Measurements from ENCODE around the gene C1QC. TPM values are rescaled to one million over a fixed set of nuclear protein-coding genes. Genes with fewer than 3 reads are reported as not detected.
A peak's percentile ranks its signal among the peaks of the same experiment; 100 is the strongest.

The C1QC gene
- total RNA-seq, 2 experiments from 2014 or later, result not detected

- ChIA-PET POLR2A (no interaction called here), CTCF (interaction anchor here (1.3 kb wide), 1 partner anchor 10 kb away, joined by 3 read pairs; no protein-coding TSS in a partner anchor)
- H3K4me3 Mint-ChIP-seq, result no peak overlapping the region
- H3K4me1 Mint-ChIP-seq, result no peaks in the 10 kb centered on the region
- H3K36me3 Mint-ChIP-seq (ENCODE audit: low read depth), result no peaks in the 10 kb centered on the region
- peaks cover 15% of the 10 kb centered on the region for H3K27me3 Mint-ChIP-seq
- no peak for DNase-seq
- no peak overlapping the region for H3K27ac Mint-ChIP-seq
- no peaks in the 10 kb centered on the region for H3K9me3 Mint-ChIP-seq
Measured at GRCh38 chr1:22627331-22627730, 16.1 kb upstream of the C1QC start.

- H3K9me3 Mint-ChIP-seq, result no peaks in the 10 kb centered on the region
- H3K27ac Mint-ChIP-seq, result no peak overlapping the region
- POLR2A ChIA-PET, result no interaction called here
- H3K4me1 Mint-ChIP-seq, result no peaks in the 10 kb centered on the region
- DNase-seq, result no peak
- CTCF ChIA-PET, result no interaction called here
- H3K36me3 Mint-ChIP-seq (ENCODE audit: low read depth), result no peaks in the 10 kb centered on the region
- H3K4me3 Mint-ChIP-seq, result no peak overlapping the region
- peaks cover 15% of the 10 kb centered on the region for H3K27me3 Mint-ChIP-seq
Measured at GRCh38 chr1:22628698-22629444, 14.6 kb upstream of the C1QC start.

- Mint-ChIP-seq H3K36me3 (ENCODE audit: low read depth) (no peaks in the 10 kb centered on the region), H3K27ac (peak overlapping the region; percentile 2), H3K9me3 (no peaks in the 10 kb centered on the region)
Measured at GRCh38 chr1:22629886-22630285, 13.5 kb upstream of the C1QC start.

DNA sequence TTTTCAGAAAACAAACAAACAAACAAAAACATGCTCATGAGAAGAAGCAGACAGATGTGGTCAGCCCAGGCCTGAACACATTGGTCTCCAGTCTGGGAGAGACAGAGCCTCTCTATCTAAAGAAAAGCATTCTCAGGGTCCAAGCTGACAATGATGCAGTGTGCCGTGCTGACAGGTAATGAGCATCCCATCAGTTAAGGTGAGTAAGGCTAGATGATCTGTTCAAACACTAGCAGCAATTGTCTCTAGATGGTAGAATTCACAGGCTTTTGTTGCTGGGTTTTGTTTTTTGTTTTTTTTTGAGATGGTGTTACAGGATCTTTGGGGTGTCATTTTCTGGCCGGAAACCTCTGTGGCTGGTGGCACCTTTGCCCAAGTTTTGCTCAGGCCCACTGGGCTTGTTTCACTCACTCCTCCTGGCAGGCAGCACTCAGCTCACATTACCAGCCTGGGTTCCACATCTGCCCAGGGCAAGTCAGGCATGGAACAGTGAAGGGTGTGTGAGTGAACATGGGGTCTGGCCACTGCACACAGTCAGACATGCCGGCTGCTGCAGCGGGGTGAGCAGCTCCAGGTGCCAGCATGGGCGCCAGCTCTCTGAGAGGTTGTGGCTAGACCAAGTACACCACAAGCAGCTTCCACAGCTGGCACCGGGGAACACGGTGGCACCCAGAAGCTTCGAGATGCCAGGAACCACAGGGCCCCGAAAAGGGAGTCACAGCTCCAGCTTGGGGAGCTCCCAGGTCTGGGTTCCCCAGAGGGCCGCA, 9.6 kb upstream of the C1QC start:
- Mint-ChIP-seq H3K36me3 (ENCODE audit: low read depth) (no peaks in the 10 kb centered on the region), H3K27me3 (peaks cover 16% of the 10 kb centered on the region), H3K27ac (no peak overlapping the region), H3K4me3 (no peak overlapping the region), H3K9me3 (no peaks in the 10 kb centered on the region), H3K4me1 (no peaks in the 10 kb centered on the region)
- ChIA-PET CTCF (no interaction called here), POLR2A (interaction anchor here (0.6 kb wide), 1 partner anchor 100 kb away, joined by 8 read pairs; no protein-coding TSS in a partner anchor)
- DNase-seq, result no peak

More at GRCh38 chr1:22629886-22630285, 13.5 kb upstream of the C1QC start:
- POLR2A ChIA-PET, result no interaction called here
- DNase-seq, result no peak
- Mint-ChIP-seq H3K4me1 (no peaks in the 10 kb centered on the region), H3K4me3 (no peak overlapping the region), H3K27me3 (peaks cover 15% of the 10 kb centered on the region)
- CTCF ChIA-PET, result no interaction called here

DNA sequence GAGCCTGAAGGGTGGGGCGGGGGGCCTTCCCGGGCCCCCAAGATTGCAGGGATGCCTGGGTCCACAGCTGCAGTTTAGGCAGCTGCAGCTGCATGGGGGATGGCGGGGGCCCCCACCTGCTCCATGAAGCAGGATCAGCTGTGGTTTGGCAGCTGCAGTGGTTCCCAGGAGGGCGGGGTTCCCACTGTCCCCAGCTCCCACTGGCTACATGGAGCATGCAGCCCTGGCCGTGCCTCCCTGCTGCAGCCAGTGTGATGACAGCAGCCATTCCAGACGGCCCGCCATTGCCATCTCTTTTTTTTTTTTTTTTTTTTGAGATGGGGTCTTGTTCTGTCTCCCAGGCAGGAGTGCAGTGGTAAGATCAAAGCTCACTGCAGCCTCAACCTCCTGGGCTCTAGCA, 8.0 kb upstream of the C1QC start:
- POLR2A ChIA-PET, result no interaction called here

GRCh38 chr1:22636353-22636752, 7.1 kb upstream of the C1QC start, which contains the start of gene C1QA:
C1QA (plus strand) TSS chr1:22636628; CDS start chr1:22637617, 989 bp downstream.
- POLR2A ChIA-PET, result interaction anchor here (0.6 kb wide), 1 partner anchor 276 kb away, joined by 3 read pairs; no protein-coding TSS in a partner anchor

More for the DNA sequence above, 8.0 kb upstream of the C1QC start:
- H3K9me3 Mint-ChIP-seq, result no peaks in the 10 kb centered on the region
- no peak for DNase-seq
- H3K4me3 Mint-ChIP-seq, result no peak overlapping the region
- peaks cover 6% of the 10 kb centered on the region for H3K27me3 Mint-ChIP-seq
- CTCF ChIA-PET, result interaction anchor here (0.7 to 0.8 kb wide), 2 partner anchors 174 to 219 kb away, joined by 3 to 5 read pairs; no protein-coding TSS in a partner anchor
- no peaks in the 10 kb centered on the region for H3K36me3 Mint-ChIP-seq (ENCODE audit: low read depth)
- no peaks in the 10 kb centered on the region for H3K4me1 Mint-ChIP-seq
- H3K27ac Mint-ChIP-seq, result no peak overlapping the region

DNA sequence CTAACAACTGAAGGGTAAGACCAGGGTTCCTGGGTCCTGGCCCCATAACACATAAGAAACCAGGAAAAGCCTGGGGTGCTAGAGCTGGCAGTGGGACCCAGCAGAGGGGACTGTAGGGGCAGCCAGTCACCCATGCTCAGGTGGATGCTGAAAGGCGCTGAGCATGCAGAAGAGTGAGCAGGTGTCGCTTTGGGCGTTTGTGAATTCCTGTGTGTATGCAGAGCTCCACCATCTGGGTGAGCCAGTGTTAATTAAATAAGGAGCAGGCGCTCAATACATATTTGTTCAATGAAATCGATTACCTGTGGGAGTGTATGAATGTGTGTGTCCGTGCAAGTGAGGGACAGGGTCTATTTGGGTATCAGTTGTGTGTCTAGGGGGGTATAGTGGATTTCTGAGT, 6.5 kb upstream of the C1QC start:
- CTCF ChIA-PET, result no interaction called here
- DNase-seq, result no peak
- Mint-ChIP-seq H3K4me3 (no peak overlapping the region), H3K9me3 (no peaks in the 10 kb centered on the region), H3K4me1 (no peaks in the 10 kb centered on the region), H3K27ac (no peak overlapping the region), H3K27me3 (peaks cover 3% of the 10 kb centered on the region), H3K36me3 (ENCODE audit: low read depth) (no peaks in the 10 kb centered on the region)
- POLR2A ChIA-PET, result interaction anchor here (0.6 kb wide), 1 partner anchor 277 kb away, joined by 3 read pairs; no protein-coding TSS in a partner anchor

More at GRCh38 chr1:22636353-22636752, 7.1 kb upstream of the C1QC start, which contains the start of gene C1QA:
- Mint-ChIP-seq H3K9me3 (no peaks in the 10 kb centered on the region), H3K27me3 (peaks cover 6% of the 10 kb centered on the region), H3K4me3 (no peak within 1 kb of the TSS), H3K27ac (no peak within 1 kb of the TSS), H3K36me3 (ENCODE audit: low read depth) (no peaks in the 10 kb centered on the region), H3K4me1 (no peaks in the 10 kb centered on the region)
- DNase-seq, result no peak
- CTCF ChIA-PET, result interaction anchor here (0.8 kb wide), 1 partner anchor 175 kb away, joined by 3 read pairs; no protein-coding TSS in a partner anchor

- H3K9me3 Mint-ChIP-seq, result no peaks in the 10 kb centered on the region
- H3K4me1 Mint-ChIP-seq, result no peaks in the 10 kb centered on the region
- H3K27me3 Mint-ChIP-seq, result peaks cover 3% of the 10 kb centered on the region
- POLR2A ChIA-PET, result no interaction called here
- H3K36me3 Mint-ChIP-seq (ENCODE audit: low read depth), result no peaks in the 10 kb centered on the region
- CTCF ChIA-PET, result no interaction called here
- no peak for DNase-seq
- no peak overlapping the region for H3K27ac Mint-ChIP-seq
- H3K4me3 Mint-ChIP-seq, result no peak overlapping the region
Measured at GRCh38 chr1:22637907-22638445, 5.5 kb upstream of the C1QC start.

- Mint-ChIP-seq H3K27ac (no peak overlapping the region), H3K9me3 (no peaks in the 10 kb centered on the region), H3K36me3 (ENCODE audit: low read depth) (no peaks in the 10 kb centered on the region), H3K4me3 (no peak overlapping the region), H3K4me1 (no peaks in the 10 kb centered on the region), H3K27me3 (peaks cover 3% of the 10 kb centered on the region)
- CTCF ChIA-PET, result no interaction called here
- DNase-seq, result no peak
- POLR2A ChIA-PET, result no interaction called here
Measured at GRCh38 chr1:22638476-22639234, 4.8 kb upstream of the C1QC start.

- Mint-ChIP-seq H3K4me3 (no peak overlapping the region), H3K9me3 (no peaks in the 10 kb centered on the region), H3K36me3 (ENCODE audit: low read depth) (no peaks in the 10 kb centered on the region), H3K27ac (no peak overlapping the region), H3K4me1 (no peaks in the 10 kb centered on the region), H3K27me3 (peaks cover 3% of the 10 kb centered on the region)
- POLR2A ChIA-PET, result no interaction called here
- CTCF ChIA-PET, result no interaction called here
- no peak for DNase-seq
Measured at GRCh38 chr1:22639286-22639685, 4.1 kb upstream of the C1QC start.

- no peaks in the 10 kb centered on the region for H3K9me3 Mint-ChIP-seq
- peaks cover under 1% of the 10 kb centered on the region for H3K27me3 Mint-ChIP-seq
- H3K4me3 Mint-ChIP-seq, result no peak overlapping the region
- ChIA-PET CTCF (interaction anchor here (0.8 kb wide), 1 partner anchor 220 kb away, joined by 3 read pairs; no protein-coding TSS in a partner anchor), POLR2A (no interaction called here)
- no peak for DNase-seq
- no peaks in the 10 kb centered on the region for H3K36me3 Mint-ChIP-seq (ENCODE audit: low read depth)
- H3K27ac Mint-ChIP-seq, result no peak overlapping the region
- no peaks in the 10 kb centered on the region for H3K4me1 Mint-ChIP-seq
Measured at GRCh38 chr1:22641247-22641646, 2.2 kb upstream of the C1QC start.

DNA sequence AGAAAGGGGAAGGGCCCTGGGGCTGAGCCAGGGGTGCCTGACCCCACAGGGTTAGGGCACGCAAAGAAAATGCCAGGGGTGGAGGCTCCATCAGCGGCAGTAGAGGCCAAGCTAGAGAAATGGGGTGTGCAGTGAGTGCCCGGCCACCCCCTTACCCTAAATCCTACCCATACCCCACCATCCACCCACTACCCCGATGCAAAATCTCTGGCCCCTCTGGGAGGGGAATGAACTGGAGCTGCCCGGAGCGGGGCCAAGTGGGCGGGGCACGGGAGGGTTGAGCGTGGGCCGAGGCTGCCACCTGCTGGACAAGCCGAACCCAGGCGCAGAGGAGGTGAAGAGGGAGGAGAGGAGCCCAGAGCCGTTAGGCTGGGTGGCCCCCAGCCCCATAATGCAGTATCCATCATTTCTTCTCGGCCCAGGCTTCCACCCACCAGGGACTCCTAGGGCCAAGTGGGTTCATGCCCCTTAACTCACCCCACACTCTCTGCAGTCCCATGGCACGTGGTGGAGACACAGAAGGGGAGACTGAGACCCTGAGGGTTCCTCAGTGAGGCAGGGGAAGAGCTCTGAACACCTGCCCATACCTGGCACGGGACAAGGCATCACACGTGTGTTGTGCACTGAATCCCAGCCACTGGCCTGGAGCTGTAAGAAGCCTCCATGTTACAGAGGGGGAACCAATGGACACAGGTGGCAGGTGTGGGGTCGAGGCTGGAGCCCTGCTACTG, 1.4 kb upstream of the C1QC start:
- ChIA-PET CTCF (interaction anchor here (0.8 kb wide), 1 partner anchor 221 kb away, joined by 3 read pairs; no protein-coding TSS in a partner anchor), POLR2A (no interaction called here)
- no peaks in the 10 kb centered on the region for H3K36me3 Mint-ChIP-seq (ENCODE audit: low read depth)
- no peak overlapping the region for H3K4me3 Mint-ChIP-seq
- no peak overlapping the region for H3K27ac Mint-ChIP-seq
- H3K27me3 Mint-ChIP-seq, result no peaks in the 10 kb centered on the region
- H3K4me1 Mint-ChIP-seq, result no peaks in the 10 kb centered on the region
- no peaks in the 10 kb centered on the region for H3K9me3 Mint-ChIP-seq
- peak; percentile 72 for DNase-seq
